Mammary epithelial cell (primary cell): ENCODE data around the gene KRTAP13-1.

Experiments
- EZH2 ChIP-seq: IDR thresholded peaks from 2 replicates; pipeline ENCODE4 v1.6.1; 2012; ENCODE audit warnings: low read length, inconsistent platforms, borderline replicate concordance
- TF ChIP-seq, protein P1 (sequence below), 2 donors: IDR thresholded peaks in 1 of 2; conservative IDR thresholded peaks in 1 of 2; 2 replicates each; pipeline ENCODE4 v1.5.1; 2011 to 2012; ENCODE audit warnings: inconsistent platforms in 2 of 2, low read length in 2 of 2, mild to moderate bottlenecking in 2 of 2, control low read depth in 1 of 2, low read depth in 1 of 2; ENCODE audit not compliant: insufficient read depth in 1 of 2; ENCODE audit errors: extremely low read depth in 1 of 2

DNA sequence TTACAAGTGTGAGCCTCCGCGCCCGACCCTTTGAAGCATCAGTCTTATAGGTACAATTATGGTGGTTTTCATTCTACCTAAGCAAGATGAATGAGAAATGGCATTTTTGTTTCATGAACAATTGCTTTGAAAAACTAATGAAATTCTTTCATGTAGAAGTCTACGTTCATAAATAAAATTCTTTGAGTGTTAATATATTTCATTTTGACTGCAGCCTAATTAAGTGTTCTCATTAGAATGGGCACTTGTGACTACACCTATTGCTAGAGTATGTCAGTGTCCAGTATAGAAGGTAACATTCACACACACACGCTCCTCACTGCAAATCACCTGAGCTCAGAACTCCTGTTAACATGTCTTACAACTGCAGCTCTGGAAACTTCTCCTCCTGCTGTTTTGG lies 44.1 kb downstream of the KRTAP13-1 start, which contains the start of gene KRTAP15-1:
- TF ChIP-seq, protein P1, sequence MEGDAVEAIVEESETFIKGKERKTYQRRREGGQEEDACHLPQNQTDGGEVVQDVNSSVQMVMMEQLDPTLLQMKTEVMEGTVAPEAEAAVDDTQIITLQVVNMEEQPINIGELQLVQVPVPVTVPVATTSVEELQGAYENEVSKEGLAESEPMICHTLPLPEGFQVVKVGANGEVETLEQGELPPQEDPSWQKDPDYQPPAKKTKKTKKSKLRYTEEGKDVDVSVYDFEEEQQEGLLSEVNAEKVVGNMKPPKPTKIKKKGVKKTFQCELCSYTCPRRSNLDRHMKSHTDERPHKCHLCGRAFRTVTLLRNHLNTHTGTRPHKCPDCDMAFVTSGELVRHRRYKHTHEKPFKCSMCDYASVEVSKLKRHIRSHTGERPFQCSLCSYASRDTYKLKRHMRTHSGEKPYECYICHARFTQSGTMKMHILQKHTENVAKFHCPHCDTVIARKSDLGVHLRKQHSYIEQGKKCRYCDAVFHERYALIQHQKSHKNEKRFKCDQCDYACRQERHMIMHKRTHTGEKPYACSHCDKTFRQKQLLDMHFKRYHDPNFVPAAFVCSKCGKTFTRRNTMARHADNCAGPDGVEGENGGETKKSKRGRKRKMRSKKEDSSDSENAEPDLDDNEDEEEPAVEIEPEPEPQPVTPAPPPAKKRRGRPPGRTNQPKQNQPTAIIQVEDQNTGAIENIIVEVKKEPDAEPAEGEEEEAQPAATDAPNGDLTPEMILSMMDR (conservative IDR thresholded peaks at IDR 0.05 in 1 of 2, IDR thresholded peaks at IDR 0.05 in 1 of 2; ENCODE audit: extremely low read depth in 1 of 2, insufficient read depth in 1 of 2, low read depth in 1 of 2, low read length in 2 of 2): no peak
- no peak for TF ChIP-seq EZH2
